OCI-LY1 (cell line): ENCODE results near the gene EFCC1.

Experiments
- CTCF ChIP-seq: fragments of 200-600 bp; sonication (generic), shearing (Covaris generic); IDR thresholded peaks from 2 replicates; pipeline ENCODE4 v1.5.1; 2017; ENCODE audit warnings: mild to moderate bottlenecking, antibody characterized with exemption, low read length, moderate library complexity, mixed read lengths
- EZH2 ChIP-seq: fragments of 200-600 bp; sonication (generic), shearing (Covaris generic); IDR thresholded peaks from 2 replicates; pipeline ENCODE4 v1.8.0; 2017; ENCODE audit warnings: borderline replicate concordance, mixed run types, mild to moderate bottlenecking, antibody characterized with exemption, low read length, moderate library complexity, mixed read lengths

- TF ChIP-seq CTCF (no peak), EZH2 (no peak)
These were observed 5.4 kb upstream of the EFCC1 start for GRCh38 chr3:128995737-128996136.
